GM12875 (cell line): ENCODE measurements around the gene GARIN5B.

Experiments used
- H3K4me3 ChIP-seq: one replicate; pipeline ENCODE4 v1.5.1; 2011; ENCODE audit warnings: low read depth, low read length, control low read depth
- CTCF ChIP-seq: IDR thresholded peaks from 2 replicates; pipeline ENCODE4 v1.5.1; 2011; ENCODE audit warnings: low read depth, mild to moderate bottlenecking, control low read depth, inconsistent platforms, low read length, moderate library complexity, borderline replicate concordance; ENCODE audit not compliant: insufficient read depth

GARIN5B gene

GRCh38 chr19:55350620-55351315 lies 12.3 kb downstream of the GARIN5B start:
- TF ChIP-seq CTCF = no peak
- no peak overlapping the region for H3K4me3 ChIP-seq

DNA sequence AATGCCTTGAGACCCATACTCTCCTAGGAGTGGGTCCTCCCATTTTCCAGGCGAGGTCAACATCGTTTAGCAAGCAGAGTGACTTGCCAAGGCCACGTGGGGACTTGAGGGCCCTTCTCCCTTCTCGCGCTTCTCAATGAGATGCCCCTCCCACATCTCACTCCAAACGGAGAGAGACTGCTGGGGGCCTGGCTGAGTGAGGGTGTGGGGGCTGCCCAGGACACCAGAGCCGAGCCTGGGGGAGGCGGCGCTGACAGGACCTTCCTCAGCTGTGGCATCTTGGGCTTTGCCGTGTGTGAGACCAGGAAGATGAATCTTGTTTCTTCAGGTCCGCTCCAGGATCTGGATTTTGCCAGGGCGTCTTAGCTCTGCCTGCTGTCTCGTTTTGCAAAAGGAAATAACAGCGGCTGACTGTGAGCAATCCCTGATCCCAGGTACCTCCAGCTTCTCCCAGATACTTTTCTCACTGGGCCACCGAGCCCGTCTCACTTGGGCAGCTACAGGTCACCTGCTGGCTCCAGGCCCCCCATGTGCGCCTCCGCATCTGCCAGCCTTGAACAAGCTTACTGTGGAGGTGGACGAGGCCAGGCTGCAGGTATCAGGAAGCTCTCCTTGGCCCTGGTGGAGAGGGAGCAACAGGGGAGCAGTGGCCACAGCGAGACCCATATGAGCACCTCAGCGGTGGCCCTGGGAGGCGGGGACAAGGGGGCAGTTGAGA lies 14.6 kb downstream of the GARIN5B start:
- H3K4me3 ChIP-seq = no peak overlapping the region

DNA sequence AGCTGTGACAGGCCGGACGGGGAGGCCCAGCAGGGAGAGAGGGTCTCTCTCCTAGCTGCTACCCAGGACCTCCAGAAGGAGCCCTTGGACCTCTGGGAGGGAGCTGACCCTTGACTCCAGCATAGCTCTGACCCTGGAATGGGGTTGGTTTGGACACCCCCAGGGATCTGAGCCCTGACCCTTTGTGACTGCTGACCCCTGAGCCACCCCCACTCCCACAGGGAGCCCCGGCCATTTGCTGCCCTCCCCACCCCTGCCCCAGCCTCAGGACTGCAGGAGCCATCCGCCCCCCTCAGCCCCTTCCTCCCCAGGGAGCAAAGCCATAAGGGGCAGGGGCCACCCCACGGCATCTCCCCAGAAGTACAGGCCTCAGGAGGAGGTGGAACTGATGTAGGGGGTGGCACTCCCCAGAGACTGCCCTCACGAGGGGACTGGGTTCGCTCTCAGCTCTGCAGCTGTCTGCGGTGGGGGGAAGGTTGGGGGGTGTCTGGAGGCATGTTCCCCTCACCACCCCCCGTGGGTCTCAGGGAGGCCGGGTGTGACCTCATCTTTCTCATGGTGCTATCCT lies 15.5 kb downstream of the GARIN5B start:
- TF ChIP-seq CTCF = no peak
- H3K4me3 ChIP-seq = no peak overlapping the region

More for the DNA sequence above, 14.6 kb downstream of the GARIN5B start:
- no peak for TF ChIP-seq CTCF

DNA sequence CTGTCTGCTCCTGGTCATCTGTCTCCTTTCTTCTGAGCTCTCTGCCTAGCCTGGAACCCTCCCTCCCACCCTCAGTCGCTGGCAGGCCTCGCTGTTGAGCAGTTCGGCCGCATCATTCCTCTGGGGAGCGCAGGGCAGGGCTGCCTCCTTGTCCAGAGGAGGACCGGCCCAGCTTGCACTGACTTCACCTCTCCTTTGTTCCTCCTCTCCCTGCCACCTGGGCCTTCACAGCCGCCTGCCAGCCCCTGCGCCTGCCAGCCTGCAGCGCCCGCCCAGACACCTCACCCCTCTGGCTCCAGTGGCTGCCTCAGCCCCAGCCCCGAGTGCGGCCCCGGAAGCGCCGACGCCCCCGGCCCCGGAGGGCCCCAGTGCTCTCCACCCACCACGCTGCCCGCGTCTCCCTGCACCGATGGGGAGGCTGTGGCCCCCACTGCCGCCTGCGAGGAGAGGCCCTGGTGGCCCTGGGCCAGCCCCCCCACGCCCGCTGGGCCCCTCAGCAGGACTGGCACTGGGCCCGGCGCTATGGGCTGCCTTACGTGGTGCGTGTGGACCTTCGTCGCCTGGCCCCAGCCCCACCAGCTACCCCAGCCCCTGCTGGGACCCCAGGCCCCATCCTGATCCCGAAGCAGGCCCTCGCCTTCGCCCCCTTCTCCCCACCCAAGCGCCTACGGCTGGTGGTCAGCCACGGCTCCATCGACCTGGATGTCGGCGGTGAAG lies 16.2 kb downstream of the GARIN5B start:
- no peak for TF ChIP-seq CTCF
- H3K4me3 ChIP-seq = no peak overlapping the region

DNA sequence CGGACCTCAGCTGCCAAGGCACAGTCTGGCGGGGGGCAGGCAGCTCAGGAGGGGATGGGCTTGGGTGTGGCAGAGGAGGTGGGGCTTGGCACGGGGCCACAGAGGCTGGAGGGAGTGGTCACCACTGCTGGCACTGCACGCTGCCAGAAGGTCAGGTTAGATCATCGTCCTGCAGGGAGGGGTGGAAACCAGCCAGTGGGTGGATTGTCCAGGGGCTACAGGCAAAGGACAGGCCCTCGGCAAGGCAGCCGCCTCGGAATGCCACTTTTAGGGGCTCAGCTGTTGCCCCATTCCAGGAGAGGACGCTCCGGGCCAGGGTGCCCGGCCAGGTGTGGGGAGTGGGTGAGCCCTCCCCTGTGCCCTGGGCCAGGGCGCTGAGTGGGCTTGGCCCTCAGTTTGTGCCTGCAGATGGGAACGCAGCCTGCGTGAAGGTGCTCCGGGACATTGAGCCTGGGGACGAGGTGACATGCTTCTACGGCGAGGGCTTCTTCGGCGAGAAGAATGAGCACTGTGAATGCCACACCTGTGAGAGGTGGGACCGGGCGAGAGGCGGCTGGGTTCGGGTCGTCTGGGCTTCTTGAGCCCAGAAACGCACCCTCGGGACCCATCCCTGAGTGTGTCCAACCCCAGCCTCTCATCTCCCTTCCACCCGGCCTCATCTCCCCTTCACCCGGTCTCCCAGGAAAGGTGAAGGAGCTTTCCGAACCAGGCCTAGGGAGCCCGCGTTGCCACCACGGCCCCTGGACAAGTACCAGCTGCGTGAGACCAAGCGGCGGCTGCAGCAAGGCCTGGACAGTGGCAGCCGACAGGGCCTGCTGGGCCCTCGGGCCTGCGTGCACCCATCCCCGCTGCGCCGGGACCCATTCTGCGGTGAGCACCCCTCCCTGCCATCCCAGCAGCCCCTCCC lies 17.0 kb downstream of the GARIN5B start:
- no peak for TF ChIP-seq CTCF
- no peak overlapping the region for H3K4me3 ChIP-seq

DNA sequence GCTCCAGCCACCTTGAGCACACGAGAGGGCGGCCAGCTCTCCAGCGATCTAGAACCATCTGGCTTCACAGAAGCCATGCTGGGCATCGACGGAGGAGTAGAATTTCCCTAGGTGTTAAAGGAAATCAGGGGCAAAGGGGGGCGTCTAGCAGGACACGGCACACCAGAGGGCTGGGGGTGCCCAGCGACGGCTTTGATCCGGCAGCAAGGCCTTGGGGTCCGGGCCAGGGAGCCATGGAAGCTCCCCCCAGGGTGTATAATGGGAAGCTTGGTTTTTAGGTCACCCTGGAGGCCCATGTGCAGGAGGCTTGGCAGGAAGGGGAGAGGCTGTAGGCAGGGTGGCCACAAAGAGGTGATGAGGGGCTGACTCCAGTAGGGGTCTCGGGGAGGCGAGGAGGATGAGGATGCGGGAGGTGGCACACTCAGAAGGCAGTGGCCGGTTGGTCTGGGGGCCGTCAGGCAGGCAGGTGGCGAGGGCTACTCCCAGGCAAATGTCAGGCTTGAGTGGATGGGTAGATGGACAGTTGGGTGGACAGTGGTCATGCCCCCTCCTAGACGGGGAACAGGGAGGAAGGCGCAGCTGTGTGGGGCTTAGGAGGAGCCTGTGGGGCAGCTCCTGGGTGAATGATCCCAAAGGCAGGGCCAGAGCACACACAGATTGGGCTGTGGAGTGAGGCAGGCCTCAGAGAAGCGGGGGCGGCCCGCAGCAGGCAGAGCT lies 17.8 kb downstream of the GARIN5B start:
- no peak overlapping the region for H3K4me3 ChIP-seq
- no peak for TF ChIP-seq CTCF
